HepG2 (cell line): ENCODE measurements around the gene TTLL11. TPM values are rescaled to one million over a fixed set of nuclear protein-coding genes. Genes with fewer than 3 reads are reported as not detected.
A peak's percentile ranks its signal among the peaks of the same experiment; 100 is the strongest.

Experiments
- ARID2 ChIP-seq: sonication (generic); formaldehyde crosslinking; IDR thresholded peaks from 2 replicates; pipeline ENCODE4 v1.8.1; 2022; ENCODE audit warnings: mild to moderate bottlenecking, missing genetic modification reagents, borderline replicate concordance
- BATF2 ChIP-seq: sonication (generic); formaldehyde crosslinking; IDR thresholded peaks from 2 replicates; pipeline ENCODE4 v1.8.0; 2022; ENCODE audit warnings: mild to moderate bottlenecking, missing genetic modification reagents, moderate library complexity
- EED ChIP-seq: sonication (generic); formaldehyde crosslinking; IDR thresholded peaks from 2 replicates; pipeline ENCODE4 v1.5.0; 2020; ENCODE audit warnings: mild to moderate bottlenecking, missing genetic modification reagents
- EHMT2 ChIP-seq: fragments of 200-600 bp; sonication (generic); IDR thresholded peaks from 2 replicates; pipeline ENCODE4 v1.7.0; 2017; ENCODE audit warnings: antibody characterized with exemption, low read depth, low read length, borderline replicate concordance
- IKZF5 ChIP-seq: IDR thresholded peaks from 2 replicates; pipeline ENCODE4 v1.6.1; 2018; ENCODE audit warnings: missing genetic modification reagents, mild to moderate bottlenecking, missing compliant biosample characterization
- MIER2 ChIP-seq: IDR thresholded peaks from 2 replicates; pipeline ENCODE4 v1.6.1; 2016; ENCODE audit warnings: missing biosample characterization, missing genetic modification reagents
- MYNN ChIP-seq: sonication (generic); formaldehyde crosslinking; IDR thresholded peaks from 2 replicates; pipeline ENCODE4 v1.4.0; 2020; ENCODE audit warnings: mild to moderate bottlenecking, low read depth, missing genetic modification reagents
- NONO ChIP-seq, 2 experiments: fragments of 450-650 bp in 1 of 2; sonication (generic) in 1 of 2; formaldehyde crosslinking in 1 of 2; IDR thresholded peaks in 1 of 2; conservative IDR thresholded peaks in 1 of 2; 2 replicates each; pipeline versions ENCODE4 v1.6.1 to v1.8.0; 2017 to 2022; ENCODE audit warnings: mild to moderate bottlenecking in 1 of 2, missing genetic modification reagents in 1 of 2, moderate library complexity in 1 of 2
- ONECUT2 ChIP-seq: sonication (generic); formaldehyde crosslinking; IDR thresholded peaks from 2 replicates; pipeline ENCODE4 v1.4.0; 2020; ENCODE audit warnings: missing genetic modification reagents
- PHB2 ChIP-seq: fragments of 450-650 bp; IDR thresholded peaks from 2 replicates; pipeline ENCODE4 v1.6.1; 2018; ENCODE audit not compliant: partially characterized antibody
- RAD21 ChIP-seq: fragments of 450-650 bp; formaldehyde crosslinking; IDR thresholded peaks from 2 replicates; pipeline ENCODE4 v1.5.0; 2020; ENCODE audit warnings: mild to moderate bottlenecking
- SMARCE1 ChIP-seq: fragments of 450-650 bp; IDR thresholded peaks from 2 replicates; pipeline ENCODE4 v1.6.1; 2017; ENCODE audit warnings: borderline replicate concordance
- SMC3 ChIP-seq: IDR thresholded peaks from 2 replicates; pipeline ENCODE4 v1.6.1; 2011; ENCODE audit warnings: low read length, improper control_type of control experiment
- SRF ChIP-seq: IDR thresholded peaks from 2 replicates; pipeline ENCODE4 v1.6.1; 2011; ENCODE audit warnings: mild to moderate bottlenecking, low read depth, low read length, moderate library complexity
- STAG1 ChIP-seq: sonication (generic); formaldehyde crosslinking; IDR thresholded peaks from 2 replicates; pipeline ENCODE4 v1.4.0; 2020; ENCODE audit warnings: missing genetic modification reagents
- THAP8 ChIP-seq: sonication (generic); formaldehyde crosslinking; IDR thresholded peaks from 2 replicates; pipeline ENCODE4 v1.5.1; 2020; ENCODE audit warnings: missing genetic modification reagents, mild to moderate bottlenecking, borderline replicate concordance
- ZNF12 ChIP-seq: sonication (generic); formaldehyde crosslinking; IDR thresholded peaks from 2 replicates; pipeline ENCODE4 v1.5.0; 2020; ENCODE audit warnings: missing genetic modification reagents
- ZNF124 ChIP-seq: sonication (generic); formaldehyde crosslinking; IDR thresholded peaks from 2 replicates; pipeline ENCODE4 v1.4.0; 2020; ENCODE audit warnings: missing genetic modification reagents
- ZNF136 ChIP-seq: sonication (generic); formaldehyde crosslinking; IDR thresholded peaks from 2 replicates; pipeline ENCODE4 v1.8.1; 2022; ENCODE audit warnings: low read depth, mild to moderate bottlenecking, moderate library complexity, missing genetic modification reagents
- ZNF17 ChIP-seq: sonication (generic); formaldehyde crosslinking; IDR thresholded peaks from 2 replicates; pipeline ENCODE4 v1.5.0; 2020; ENCODE audit warnings: mild to moderate bottlenecking, missing genetic modification reagents
- ZNF468 ChIP-seq: sonication (generic); formaldehyde crosslinking; IDR thresholded peaks from 2 replicates; pipeline ENCODE4 v1.8.0; 2022; ENCODE audit warnings: mild to moderate bottlenecking, moderate library complexity, missing genetic modification reagents
- ZNF552 ChIP-seq: sonication (generic); formaldehyde crosslinking; IDR thresholded peaks from 2 replicates; pipeline ENCODE4 v1.9.0; 2022; ENCODE audit warnings: missing genetic modification reagents, mild to moderate bottlenecking, borderline replicate concordance
- ZNF674 ChIP-seq: sonication (generic); formaldehyde crosslinking; IDR thresholded peaks from 2 replicates; pipeline ENCODE4 v1.5.0; 2020; ENCODE audit warnings: low read depth, mild to moderate bottlenecking, missing genetic modification reagents
- ZNF720 ChIP-seq: sonication (generic); formaldehyde crosslinking; IDR thresholded peaks from 2 replicates; pipeline ENCODE4 v1.4.0; 2020; ENCODE audit warnings: missing genetic modification reagents
- ZNF773 ChIP-seq: sonication (generic); formaldehyde crosslinking; IDR thresholded peaks from 2 replicates; pipeline ENCODE4 v1.4.0; 2020; ENCODE audit warnings: missing genetic modification reagents, borderline replicate concordance
- polyA plus RNA-seq, 8 experiments: library from polyadenylated mRNA; depleted of rRNA in 3 of 8; stranded (reverse) in 7 of 8; unstranded in 1 of 8; fragments of >200 nt; fragmentation: Illumina TruSeq in 4 of 8; extraction: Trizol in 4 of 8; gene quantifications; 2 replicates each; pipeline versions ENCODE4 v1.2.1 to v1.2.3, GENCODE V29; 2011 to 2016; ENCODE audit warnings: low read depth in 4 of 8, missing spikeins in 1 of 8, mixed read lengths in 1 of 8; ENCODE audit not compliant: insufficient read depth in 1 of 8
- total RNA-seq, 5 experiments: library from RNA; depleted of rRNA; stranded (reverse); fragments of >200 nt; fragmentation: Illumina TruSeq; extraction: Trizol; gene quantifications; 2 replicates each; pipeline ENCODE4 v1.2.3, GENCODE V29; 2016; ENCODE audit warnings: low read depth in 1 of 5
- TF ChIP-seq, protein P1 (sequence below): sonication (generic); formaldehyde crosslinking; IDR thresholded peaks from 2 replicates; pipeline ENCODE4 v1.4.0; 2020; ENCODE audit warnings: mild to moderate bottlenecking, missing genetic modification reagents
- TF ChIP-seq, protein P2 (sequence below): sonication (generic); formaldehyde crosslinking; IDR thresholded peaks from 2 replicates; pipeline ENCODE4 v1.8.0; 2022; ENCODE audit warnings: missing genetic modification reagents, mild to moderate bottlenecking, borderline replicate concordance

The TTLL11 gene
- total and polyA plus RNA-seq, 2 of the 13 experiments (the other 11 are each of a cell fraction or from before 2014, with no cell fraction given): 4.5 to 5.2 TPM

- TF ChIP-seq THAP8 (CRISPR knock-in tag): no peak
- TF ChIP-seq MYNN (CRISPR knock-in tag): no peak
- no peak for TF ChIP-seq PHB2
- no peak for TF ChIP-seq SMARCE1
- no peak for TF ChIP-seq STAG1 (CRISPR knock-in tag)
- TF ChIP-seq MIER2: peak; percentile 78
- no peak for TF ChIP-seq ZNF17 (CRISPR knock-in tag)
- TF ChIP-seq, protein P1, sequence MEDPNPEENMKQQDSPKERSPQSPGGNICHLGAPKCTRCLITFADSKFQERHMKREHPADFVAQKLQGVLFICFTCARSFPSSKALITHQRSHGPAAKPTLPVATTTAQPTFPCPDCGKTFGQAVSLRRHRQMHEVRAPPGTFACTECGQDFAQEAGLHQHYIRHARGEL (CRISPR knock-in tag): no peak
- TF ChIP-seq ZNF674 (CRISPR knock-in tag): no peak
- TF ChIP-seq ZNF773 (CRISPR knock-in tag): no peak; the same call in 1 of the 2 replicates
- TF ChIP-seq IKZF5 (CRISPR knock-in tag): 0 out of 2 replicates have a peak, but pooled peaks have one; percentile 25
- no peak for TF ChIP-seq EHMT2
- no peak for TF ChIP-seq ONECUT2 (CRISPR knock-in tag)
- no peak; the same call in 1 of the 2 replicates for TF ChIP-seq RAD21 (CRISPR knock-in tag)
- TF ChIP-seq ZNF124 (CRISPR knock-in tag): no peak
- TF ChIP-seq ZNF720 (CRISPR knock-in tag): no peak
- TF ChIP-seq, protein P2, sequence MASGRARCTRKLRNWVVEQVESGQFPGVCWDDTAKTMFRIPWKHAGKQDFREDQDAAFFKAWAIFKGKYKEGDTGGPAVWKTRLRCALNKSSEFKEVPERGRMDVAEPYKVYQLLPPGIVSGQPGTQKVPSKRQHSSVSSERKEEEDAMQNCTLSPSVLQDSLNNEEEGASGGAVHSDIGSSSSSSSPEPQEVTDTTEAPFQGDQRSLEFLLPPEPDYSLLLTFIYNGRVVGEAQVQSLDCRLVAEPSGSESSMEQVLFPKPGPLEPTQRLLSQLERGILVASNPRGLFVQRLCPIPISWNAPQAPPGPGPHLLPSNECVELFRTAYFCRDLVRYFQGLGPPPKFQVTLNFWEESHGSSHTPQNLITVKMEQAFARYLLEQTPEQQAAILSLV (CRISPR knock-in tag): peak; percentile 73; the same call in 1 of the 2 replicates
- TF ChIP-seq SRF: no peak
- TF ChIP-seq ARID2: no peak
- TF ChIP-seq NONO (IDR thresholded peaks at IDR 0.05): no peak
- peak; percentile 93 for TF ChIP-seq NONO (CRISPR knock-in tag; conservative IDR thresholded peaks at IDR 0.05)
- TF ChIP-seq BATF2 (CRISPR knock-in tag): no peak
- no peak for TF ChIP-seq ZNF136 (CRISPR knock-in tag)
- TF ChIP-seq EED: no peak; the same call in none of the 2 replicates
- no peak; the same call in 1 of the 2 replicates for TF ChIP-seq ZNF468 (CRISPR knock-in tag)
- TF ChIP-seq SMC3: no peak
- TF ChIP-seq ZNF12 (CRISPR knock-in tag): peak; percentile 60; the same call in 1 of the 2 replicates
- peak; percentile 60; the same call in 1 of the 2 replicates for TF ChIP-seq ZNF552 (CRISPR knock-in tag)
Measured at GRCh38 chr9:122092611-122093506, at the start of gene TTLL11 (continued).
